H1 (cell line): Measurements from ENCODE around the gene MAPK8IP2. TPM values are rescaled to one million over a fixed set of nuclear protein-coding genes. Genes with fewer than 3 reads are reported as not detected.

Experiments used
- CTCF ChIA-PET: fragments of 300-600 bp; sonication (Branson Sonifier 250); formaldehyde crosslinking; loops from one replicate; lab custom pipeline; 2021; ENCODE audit not compliant: partially characterized antibody; lab: Charles Lee
- POLR2A ChIA-PET: fragments of 300-600 bp; sonication (Branson Sonifier 250); formaldehyde crosslinking; loops from one replicate; lab custom pipeline; 2021; ENCODE audit warnings: inconsistent platforms; ENCODE audit not compliant: partially characterized antibody; lab: Charles Lee
- DNase-seq, 2 experiments: peaks; one replicate each; pipeline versions ENCODE4 v3.0.0 to v3.0.0-alpha.2; 2010 to 2022; ENCODE audit warnings: low spot score in 2 of 2, low read depth in 1 of 2, mixed read lengths in 1 of 2
- FAIRE-seq: peaks from 2 replicates; lab custom pipeline; 2011; peaks lifted over from hg19 to GRCh38; lab: Jason Lieb, UNC
- H2AFZ ChIP-seq: 2 replicates; pipeline ENCODE4 v1.8.1; 2012; ENCODE audit warnings: low read length, inconsistent platforms
- H2AK5ac ChIP-seq: 2 replicates; pipeline ENCODE4 v1.6.1; 2013; ENCODE audit warnings: low read depth, low read length
- H2BK120ac ChIP-seq: replicated peaks from 2 replicates; pipeline ENCODE3; 2013; ENCODE audit warnings: low read depth, low read length, inconsistent platforms
- H2BK12ac ChIP-seq: 2 replicates; pipeline ENCODE4 v1.6.1; 2013; ENCODE audit warnings: low read depth, low read length
- H2BK15ac ChIP-seq: 2 replicates; pipeline ENCODE4 v1.6.1; 2013; ENCODE audit warnings: low read length
- H2BK20ac ChIP-seq: 2 replicates; pipeline ENCODE4 v1.6.1; 2013; ENCODE audit warnings: low read length
- H2BK5ac ChIP-seq: 2 replicates; pipeline ENCODE4 v1.6.1; 2013; ENCODE audit warnings: low read depth, low read length
- H3K14ac ChIP-seq: 2 replicates; pipeline ENCODE4 v1.6.1; 2013; ENCODE audit warnings: inconsistent platforms; ENCODE audit not compliant: insufficient read length
- H3K18ac ChIP-seq: 2 replicates; pipeline ENCODE4 v1.6.1; 2013; ENCODE audit warnings: low read length; ENCODE audit errors: extremely low read depth
- H3K23ac ChIP-seq: 2 replicates; pipeline ENCODE4 v1.6.1; 2013; ENCODE audit warnings: inconsistent platforms; ENCODE audit not compliant: insufficient read length
- H3K23me2 ChIP-seq: 2 replicates; pipeline ENCODE4 v1.6.1; 2013; ENCODE audit warnings: low read depth, low read length
- H3K27ac ChIP-seq: 2 replicates; pipeline ENCODE4 v1.6.1; 2011; ENCODE audit warnings: low read depth, low read length, inconsistent platforms
- H3K27me3 ChIP-seq, 4 experiments: replicated peaks in 1 of 4; 1 replicate in 1 of 4; 2 replicates in 3 of 4; pipeline versions ENCODE4 v1.6.1 to v1.8.1; 2011 to 2013; ENCODE audit warnings: low read length in 3 of 4, mild to moderate bottlenecking in 3 of 4, inconsistent platforms in 2 of 4, mixed read lengths in 2 of 4, moderate library complexity in 1 of 4; ENCODE audit not compliant: control insufficient read depth in 3 of 4, insufficient read depth in 3 of 4; ENCODE audit errors: extremely low read depth in 1 of 4
- H3K36me3 ChIP-seq, 4 experiments: 2 replicates each; pipeline versions ENCODE4 v1.6.1 to v1.8.1; 2011 to 2013; ENCODE audit warnings: mild to moderate bottlenecking in 4 of 4, low read length in 3 of 4, moderate library complexity in 2 of 4, control low read depth in 1 of 4, inconsistent platforms in 1 of 4; ENCODE audit not compliant: insufficient read depth in 4 of 4, control insufficient read depth in 2 of 4
- H3K4ac ChIP-seq: replicated peaks from 2 replicates; pipeline ENCODE3; 2013; ENCODE audit warnings: low read length, low read depth, mixed read lengths, inconsistent platforms; ENCODE audit not compliant: insufficient read length
- H3K4me1 ChIP-seq, 4 experiments: replicated peaks in 1 of 4; 1 replicate in 1 of 4; 2 replicates in 3 of 4; pipeline versions ENCODE4 v1.6.1 to v1.8.1; 2011 to 2013; ENCODE audit warnings: low read length in 3 of 4, inconsistent platforms in 2 of 4, mixed read lengths in 1 of 4; ENCODE audit not compliant: insufficient read depth in 4 of 4, control insufficient read depth in 3 of 4
- H3K4me2 ChIP-seq, 2 experiments: 2 replicates each; pipeline versions ENCODE4 v1.6.1 to v1.8.1; 2011 to 2013; ENCODE audit warnings: low read depth in 2 of 2, low read length in 2 of 2, control low read depth in 1 of 2, inconsistent platforms in 1 of 2, mild to moderate bottlenecking in 1 of 2; ENCODE audit not compliant: insufficient read depth in 1 of 2
- H3K4me3 ChIP-seq, 4 experiments: fragments of 200-600, 300-600 bp in 1 of 4; sonication (generic), shearing (Covaris generic), sonication (Bioruptor Twin) in 1 of 4; 2 replicates each; pipeline versions ENCODE4 v1.5.1 to v1.8.1; 2011 to 2016; ENCODE audit warnings: low read length in 4 of 4, low read depth in 3 of 4, control low read depth in 2 of 4, inconsistent platforms in 2 of 4, mild to moderate bottlenecking in 2 of 4, mixed read lengths in 1 of 4, moderate library complexity in 1 of 4; ENCODE audit not compliant: insufficient read depth in 2 of 4; ENCODE audit errors: extremely low read depth in 1 of 4
- H3K56ac ChIP-seq: replicated peaks from 2 replicates; pipeline ENCODE3; 2013; ENCODE audit warnings: low read depth, mild to moderate bottlenecking, mixed read lengths, low read length, inconsistent platforms; ENCODE audit not compliant: insufficient read length
- H3K79me1 ChIP-seq: 2 replicates; pipeline ENCODE4 v1.6.1; 2013; ENCODE audit warnings: low read depth, low read length, control low read depth
- H3K79me2 ChIP-seq, 2 experiments: 2 replicates each; pipeline versions ENCODE4 v1.6.1 to v1.8.1; 2012 to 2013; ENCODE audit warnings: low read length in 2 of 2, mild to moderate bottlenecking in 2 of 2, inconsistent platforms in 1 of 2; ENCODE audit not compliant: insufficient read depth in 2 of 2, control insufficient read depth in 1 of 2
- H3K9ac ChIP-seq, 4 experiments: replicated peaks in 1 of 4; 1 replicate in 1 of 4; 2 replicates in 3 of 4; pipeline versions ENCODE4 v1.6.1 to v1.8.1; 2011 to 2013; ENCODE audit warnings: low read depth in 3 of 4, low read length in 3 of 4, control low read depth in 2 of 4, mild to moderate bottlenecking in 2 of 4, moderate library complexity in 2 of 4, inconsistent platforms in 1 of 4; ENCODE audit errors: extremely low read depth in 1 of 4
- H3K9me3 ChIP-seq, 2 experiments: 2 replicates each; pipeline versions ENCODE4 v1.6.1 to v1.8.1; 2012 to 2013; ENCODE audit warnings: mild to moderate bottlenecking in 2 of 2, moderate library complexity in 2 of 2, control low read depth in 1 of 2, inconsistent platforms in 1 of 2, low read depth in 1 of 2, low read length in 1 of 2, mixed read lengths in 1 of 2; ENCODE audit not compliant: insufficient read depth in 2 of 2
- H4K20me1 ChIP-seq, 2 experiments: replicated peaks in 1 of 2; 2 replicates each; pipeline versions ENCODE3 to v1.8.1; 2011 to 2013; ENCODE audit warnings: inconsistent platforms in 2 of 2, low read length in 2 of 2, mild to moderate bottlenecking in 1 of 2; ENCODE audit not compliant: insufficient read depth in 2 of 2, control insufficient read depth in 1 of 2
- H4K5ac ChIP-seq: 2 replicates; pipeline ENCODE4 v1.6.1; 2013; ENCODE audit warnings: low read length, low read depth, mixed read lengths, inconsistent platforms; ENCODE audit not compliant: insufficient read length
- H4K8ac ChIP-seq: 2 replicates; pipeline ENCODE4 v1.8.0; 2013; ENCODE audit warnings: mild to moderate bottlenecking, moderate library complexity, low read length, inconsistent platforms; ENCODE audit not compliant: insufficient read depth; ENCODE audit errors: extremely low read depth
- H4K91ac ChIP-seq: replicated peaks from 2 replicates; pipeline ENCODE3; 2013; ENCODE audit warnings: low read length, mixed read lengths, inconsistent platforms; ENCODE audit not compliant: insufficient read length
- BRCA1 ChIP-seq: IDR thresholded peaks from 2 replicates; pipeline ENCODE4 v1.6.1; 2012; ENCODE audit warnings: low read depth, low read length, improper control_type of control experiment
- CBX5 ChIP-seq: fragments of 300-800, 300-1000 bp; sonication (generic); IDR thresholded peaks from 2 replicates; pipeline ENCODE4 v1.7.1; 2016; ENCODE audit warnings: antibody characterized with exemption, low read length, low read depth
- CREB1 ChIP-seq: IDR thresholded peaks from 2 replicates; pipeline ENCODE4 v1.6.1; 2012; ENCODE audit warnings: inconsistent platforms
- GTF2F1 ChIP-seq: IDR thresholded peaks from 2 replicates; pipeline ENCODE4 v1.6.1; 2012; ENCODE audit warnings: low read depth, low read length, improper control_type of control experiment, borderline replicate concordance
- JUND ChIP-seq: IDR thresholded peaks from 2 replicates; pipeline ENCODE4 v1.6.1; 2011; ENCODE audit warnings: mild to moderate bottlenecking, improper control_type of control experiment, low read length
- PHF8 ChIP-seq: fragments of 200-600 bp; sonication (generic); conservative IDR thresholded peaks from 2 replicates; pipeline ENCODE4 v1.7.1; 2012; ENCODE audit warnings: low read depth, mild to moderate bottlenecking, inconsistent platforms, low read length, moderate library complexity
- POLR2AphosphoS5 ChIP-seq: IDR thresholded peaks from 2 replicates; pipeline ENCODE4 v1.6.1; 2011; ENCODE audit warnings: low read depth, low read length
- SAP30 ChIP-seq: fragments of 300-600 bp; sonication (generic); IDR thresholded peaks from 2 replicates; pipeline ENCODE4 v1.7.1; 2012; ENCODE audit warnings: low read length, moderate library complexity, mild to moderate bottlenecking, inconsistent platforms; ENCODE audit not compliant: insufficient read depth, insufficient replicate concordance
- SP2 ChIP-seq: IDR thresholded peaks from 2 replicates; pipeline ENCODE4 v1.6.1; 2012; ENCODE audit warnings: mild to moderate bottlenecking, low read length, inconsistent platforms
- SUZ12 ChIP-seq: fragments of 200-600 bp; sonication (generic); IDR thresholded peaks from 2 replicates; pipeline ENCODE4 v1.6.1; 2012; ENCODE audit warnings: mild to moderate bottlenecking, inconsistent platforms, low read length, moderate library complexity, mixed read lengths
- TBP ChIP-seq: IDR thresholded peaks from 2 replicates; pipeline ENCODE4 v1.6.1; 2011; ENCODE audit warnings: low read depth, low read length, improper control_type of control experiment
- WGBS, 2 experiments: shearing (Covaris generic) in 1 of 2; methylation state at CpG; one replicate each; pipeline versions ENCODE4 v1.1.6 to v1.1.7; 2013 to 2015; ENCODE audit warnings: low lambda C conversion rate in 2 of 2, mixed read lengths in 2 of 2, inconsistent platforms in 1 of 2, low coverage in 1 of 2, missing lambda C conversion rate in 1 of 2; ENCODE audit not compliant: insufficient replicate concordance in 2 of 2, insufficient coverage in 1 of 2, insufficient read length in 1 of 2; ENCODE audit errors: extremely low coverage in 1 of 2, missing lambda C conversion rate in 1 of 2; 5-methylcytosine and 5-hydroxymethylcytosine counted together
- polyA plus RNA-seq, 7 experiments: library from polyadenylated mRNA; depleted of rRNA in 3 of 7; stranded (reverse) in 5 of 7; unstranded in 2 of 7; fragments of >200 nt in 5 of 7; fragments of 200-250 nt in 2 of 7; gene quantifications; 1 replicate in 5 of 7; 2 replicates in 1 of 7; 4 replicates in 1 of 7; pipeline versions ENCODE4 v1.2.1 to v1.2.3, GENCODE V29; 2011 to 2013; ENCODE audit warnings: missing spikeins in 2 of 7, mixed read lengths in 2 of 7
- total RNA-seq: library from RNA; stranded (reverse); fragmentation: NEBNext Ultra II Directional; extraction: Animal tissue kit (Norgen Biotek cat#: 25700); gene quantifications from 2 replicates; pipeline ENCODE4 v1.2.1, GENCODE V29; 2021

Gene MAPK8IP2
- total and polyA plus RNA-seq, 2 of the 8 experiments (the other 6 are each of a cell fraction or from before 2014, with no cell fraction given) = 1.5 to 5.5 TPM

DNA sequence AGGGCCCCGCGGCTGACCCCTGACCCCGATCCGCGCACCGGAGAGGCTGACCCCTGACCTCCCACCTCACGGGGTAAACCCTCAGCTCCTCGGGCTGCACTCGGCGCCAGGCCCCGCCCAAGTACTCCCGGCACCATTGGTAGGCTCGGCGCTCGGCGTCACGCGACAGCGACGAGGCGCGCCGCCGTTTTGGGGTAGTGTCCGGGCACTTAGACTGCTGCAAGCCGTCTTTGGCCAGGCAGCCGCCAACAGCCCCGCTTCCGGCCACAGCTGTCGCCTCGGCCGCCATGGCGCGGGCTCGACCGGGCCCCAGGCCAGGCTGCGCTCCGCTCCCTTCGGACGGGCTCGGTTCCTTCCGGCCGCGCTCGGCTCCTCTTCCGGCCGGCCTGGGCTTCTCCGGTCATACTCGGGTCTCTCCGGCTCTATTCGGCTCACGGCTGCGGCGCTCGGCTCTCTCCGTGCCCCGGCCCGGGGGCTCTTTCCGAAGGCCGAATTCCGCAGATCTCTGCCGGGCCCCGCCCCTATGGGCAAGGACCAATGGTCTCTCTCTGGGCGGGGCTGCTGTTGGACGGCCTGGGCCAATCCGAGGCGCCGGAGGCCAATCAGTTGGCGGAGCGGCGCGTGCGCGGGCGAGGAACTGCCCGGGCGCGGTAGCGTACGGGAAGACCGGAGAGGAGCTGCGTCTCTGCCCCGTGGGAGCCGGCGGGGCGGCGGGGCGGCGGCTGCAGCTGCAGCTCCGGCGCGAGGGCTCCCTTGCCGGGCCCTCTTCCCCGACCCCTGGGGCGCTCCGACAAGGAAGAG is 17.9 kb upstream of the MAPK8IP2 start, which contains the start of gene CHKB:
CHKB (minus strand) TSS at position 357 of the 801 bp plus-strand sequence; CDS start at position 289, 68 bp downstream.
- peak within 1 kb of the TSS; percentile 87 for H3K56ac ChIP-seq
- H2BK5ac ChIP-seq = peak within 1 kb of the TSS; percentile 94; the same call in 1 of the 2 replicates
- no peak within 1 kb of the TSS for H2BK120ac ChIP-seq
- FAIRE-seq = no peak
- peaks cover 7% of the 10 kb centered on the region; the same call in 1 of the 2 replicates for H3K79me1 ChIP-seq
- ChIA-PET POLR2A (interaction anchor here (0.6 to 2.6 kb wide), 8 partner anchors 9 to 68 kb away, joined by 3 to 15 read pairs (median 4); partner anchors contain the start of genes ARSA and SYCE3), CTCF (interaction anchor here (1.6 kb wide), 1 partner anchor 45 kb away, joined by 5 read pairs; no protein-coding TSS in a partner anchor)
- H4K20me1 ChIP-seq = peaks cover 0 to 3% of the 10 kb centered on the region in 2 experiments
- peak within 1 kb of the TSS; percentile 95 to 96 for H3K4me2 ChIP-seq
- H3K4me1 ChIP-seq = peaks cover 4 to 15% (median 7%) of the 10 kb centered on the region in 4 experiments
- no peak within 1 kb of the TSS for H3K23ac ChIP-seq
- peak within 1 kb of the TSS; percentile 54; the same call in 1 of the 2 replicates for H2AFZ ChIP-seq
- peak within 1 kb of the TSS; percentile 84 for H4K5ac ChIP-seq
- peak within 1 kb of the TSS; percentile 81; the same call in 1 of the 2 replicates for H2BK15ac ChIP-seq
- no peak within 1 kb of the TSS for H3K14ac ChIP-seq
- H3K4ac ChIP-seq = peak within 1 kb of the TSS; percentile 12
- peaks cover 0 to 9% (median 4%) of the 10 kb centered on the region in 4 experiments; a peak in 5 of 8 replicates for H3K36me3 ChIP-seq
- 1% methylated on average over 57 of the region's 96 CpGs; no CpG with 5 or more reads in 1 of the 2 experiments for WGBS, 2 experiments
- peak within 1 kb of the TSS; percentile 72 to 91 (median 80) for H3K4me3 ChIP-seq
- peaks cover 10% of the 10 kb centered on the region; the same call in 1 of the 2 replicates for H3K23me2 ChIP-seq
- H3K9ac ChIP-seq = peak within 1 kb of the TSS; percentile 74 to 85 (median 77)
- peak; percentile 88 to 98 for DNase-seq
- H2BK20ac ChIP-seq = no peak within 1 kb of the TSS
- peak within 1 kb of the TSS; percentile 92 for H4K91ac ChIP-seq
- H3K18ac ChIP-seq = peak within 1 kb of the TSS; percentile 90
- peak within 1 kb of the TSS; percentile 86 for H3K27ac ChIP-seq
- H3K27me3 ChIP-seq = no peaks in the 10 kb centered on the region
- no peak within 1 kb of the TSS for H2BK12ac ChIP-seq
- peaks cover 0 to 7% of the 10 kb centered on the region in 2 experiments; a peak in 1 of 4 replicates for H3K79me2 ChIP-seq
- peak within 1 kb of the TSS; percentile 98 for H4K8ac ChIP-seq
- H2AK5ac ChIP-seq = no peak within 1 kb of the TSS
- H3K9me3 ChIP-seq = no peaks in the 10 kb centered on the region
- TF ChIP-seq CREB1 (peak; percentile 92), PHF8 (peak; percentile 75), GTF2F1 (no peak), SUZ12 (no peak), CBX5 (no peak), JUND (no peak), BRCA1 (no peak), TBP (peak; percentile 52; the same call in 1 of the 2 replicates), POLR2AphosphoS5 (peak; percentile 61), SAP30 (no peak), SP2 (no peak)
